ENCODE measurements around the gene ASB10.

ASB10 gene, protein sequence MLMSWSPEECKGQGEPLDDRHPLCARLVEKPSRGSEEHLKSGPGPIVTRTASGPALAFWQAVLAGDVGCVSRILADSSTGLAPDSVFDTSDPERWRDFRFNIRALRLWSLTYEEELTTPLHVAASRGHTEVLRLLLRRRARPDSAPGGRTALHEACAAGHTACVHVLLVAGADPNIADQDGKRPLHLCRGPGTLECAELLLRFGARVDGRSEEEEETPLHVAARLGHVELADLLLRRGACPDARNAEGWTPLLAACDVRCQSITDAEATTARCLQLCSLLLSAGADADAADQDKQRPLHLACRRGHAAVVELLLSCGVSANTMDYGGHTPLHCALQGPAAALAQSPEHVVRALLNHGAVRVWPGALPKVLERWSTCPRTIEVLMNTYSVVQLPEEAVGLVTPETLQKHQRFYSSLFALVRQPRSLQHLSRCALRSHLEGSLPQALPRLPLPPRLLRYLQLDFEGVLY

DNA sequence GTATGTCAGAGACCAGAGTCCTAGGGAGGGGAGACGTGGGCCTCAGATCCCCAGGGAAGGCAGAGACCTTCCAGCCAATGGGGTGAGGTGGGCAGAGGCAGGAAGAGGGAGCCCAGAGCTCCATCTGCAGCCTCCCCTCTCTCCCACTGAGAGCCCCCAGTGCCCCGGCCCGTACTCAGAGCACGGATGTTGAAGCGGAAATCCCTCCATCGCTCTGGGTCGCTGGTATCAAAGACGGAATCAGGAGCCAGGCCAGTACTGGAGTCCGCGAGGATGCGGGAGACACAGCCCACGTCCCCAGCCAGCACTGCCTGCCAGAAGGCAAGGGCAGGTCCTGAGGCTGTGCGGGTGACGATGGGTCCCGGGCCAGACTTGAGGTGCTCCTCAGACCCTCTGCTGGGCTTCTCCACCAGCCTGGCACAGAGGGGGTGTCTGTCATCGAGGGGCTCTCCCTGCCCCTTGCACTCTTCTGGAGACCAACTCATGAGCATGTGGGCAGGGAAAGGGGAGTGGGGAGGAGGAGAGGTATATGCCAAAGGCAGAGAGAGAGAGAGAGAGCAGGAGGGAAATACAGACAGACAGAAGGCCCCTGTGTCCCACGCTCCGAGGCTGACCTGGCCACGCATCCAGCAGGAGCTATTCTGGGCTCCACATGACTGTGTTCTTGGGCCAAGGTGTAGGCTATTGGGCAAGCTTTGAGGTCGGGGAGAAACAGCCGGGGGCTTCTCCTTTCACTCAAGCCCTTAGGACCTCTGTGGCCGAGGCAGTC is at the start of gene ASB10:
ASB10 (minus strand) TSS at position 611 of the 769 bp plus-strand sequence; CDS start at position 491, 120 bp downstream.
- TF ChIP-seq, protein P1, sequence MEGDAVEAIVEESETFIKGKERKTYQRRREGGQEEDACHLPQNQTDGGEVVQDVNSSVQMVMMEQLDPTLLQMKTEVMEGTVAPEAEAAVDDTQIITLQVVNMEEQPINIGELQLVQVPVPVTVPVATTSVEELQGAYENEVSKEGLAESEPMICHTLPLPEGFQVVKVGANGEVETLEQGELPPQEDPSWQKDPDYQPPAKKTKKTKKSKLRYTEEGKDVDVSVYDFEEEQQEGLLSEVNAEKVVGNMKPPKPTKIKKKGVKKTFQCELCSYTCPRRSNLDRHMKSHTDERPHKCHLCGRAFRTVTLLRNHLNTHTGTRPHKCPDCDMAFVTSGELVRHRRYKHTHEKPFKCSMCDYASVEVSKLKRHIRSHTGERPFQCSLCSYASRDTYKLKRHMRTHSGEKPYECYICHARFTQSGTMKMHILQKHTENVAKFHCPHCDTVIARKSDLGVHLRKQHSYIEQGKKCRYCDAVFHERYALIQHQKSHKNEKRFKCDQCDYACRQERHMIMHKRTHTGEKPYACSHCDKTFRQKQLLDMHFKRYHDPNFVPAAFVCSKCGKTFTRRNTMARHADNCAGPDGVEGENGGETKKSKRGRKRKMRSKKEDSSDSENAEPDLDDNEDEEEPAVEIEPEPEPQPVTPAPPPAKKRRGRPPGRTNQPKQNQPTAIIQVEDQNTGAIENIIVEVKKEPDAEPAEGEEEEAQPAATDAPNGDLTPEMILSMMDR (IDR thresholded peaks at IDR 0.05): no peak

DNA sequence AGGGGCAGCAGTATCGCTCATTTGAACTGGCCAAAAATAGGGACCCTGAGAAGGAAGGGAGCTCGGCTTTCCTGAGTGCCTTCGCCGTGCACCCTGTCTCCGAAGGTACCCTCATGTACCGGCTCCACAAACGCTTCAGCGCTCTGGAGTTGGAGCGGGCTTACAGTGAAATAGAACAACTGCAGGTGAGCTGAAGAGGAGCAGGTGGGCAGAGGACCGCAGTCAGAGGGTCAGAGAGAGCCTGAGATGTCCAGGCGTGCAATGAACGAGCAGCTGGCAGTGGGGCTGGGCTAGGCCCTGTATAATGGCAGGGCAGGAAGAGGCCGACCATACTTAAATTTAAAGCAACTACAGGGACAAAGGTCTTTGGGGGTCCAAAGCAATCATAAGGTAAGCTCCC is 49.4 kb upstream of the ASB10 start:
- TF ChIP-seq, protein P1 (IDR thresholded peaks at IDR 0.05): no peak

DNA sequence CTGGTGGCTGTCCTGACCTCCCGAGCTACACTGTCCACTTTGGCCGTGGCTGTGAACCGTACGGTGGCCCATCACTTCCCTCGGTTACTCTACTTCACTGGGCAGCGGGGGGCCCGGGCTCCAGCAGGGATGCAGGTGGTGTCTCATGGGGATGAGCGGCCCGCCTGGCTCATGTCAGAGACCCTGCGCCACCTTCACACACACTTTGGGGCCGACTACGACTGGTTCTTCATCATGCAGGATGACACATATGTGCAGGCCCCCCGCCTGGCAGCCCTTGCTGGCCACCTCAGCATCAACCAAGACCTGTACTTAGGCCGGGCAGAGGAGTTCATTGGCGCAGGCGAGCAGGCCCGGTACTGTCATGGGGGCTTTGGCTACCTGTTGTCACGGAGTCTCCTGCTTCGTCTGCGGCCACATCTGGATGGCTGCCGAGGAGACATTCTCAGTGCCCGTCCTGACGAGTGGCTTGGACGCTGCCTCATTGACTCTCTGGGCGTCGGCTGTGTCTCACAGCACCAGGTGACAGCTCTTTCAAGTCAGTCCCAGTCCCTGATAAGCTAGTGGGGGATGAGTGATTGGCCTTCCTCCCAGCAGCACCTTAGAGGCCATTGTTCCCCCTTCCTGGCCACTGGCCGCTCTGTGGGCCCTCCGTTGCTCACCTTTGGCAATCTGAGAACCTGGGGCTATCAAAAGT is 48.2 kb upstream of the ASB10 start:
- TF ChIP-seq, protein P1 (IDR thresholded peaks at IDR 0.05): no peak

DNA sequence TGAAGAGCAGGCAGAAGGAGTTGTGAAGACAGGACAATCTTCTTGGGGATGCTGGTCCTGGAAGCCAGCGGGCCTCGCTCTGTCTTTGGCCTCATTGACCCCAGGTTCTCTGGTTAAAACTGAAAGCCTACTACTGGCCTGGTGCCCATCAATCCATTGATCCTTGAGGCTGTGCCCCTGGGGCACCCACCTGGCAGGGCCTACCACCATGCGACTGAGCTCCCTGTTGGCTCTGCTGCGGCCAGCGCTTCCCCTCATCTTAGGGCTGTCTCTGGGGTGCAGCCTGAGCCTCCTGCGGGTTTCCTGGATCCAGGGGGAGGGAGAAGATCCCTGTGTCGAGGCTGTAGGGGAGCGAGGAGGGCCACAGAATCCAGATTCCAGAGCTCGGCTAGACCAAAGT is 46.8 kb upstream of the ASB10 start:
- TF ChIP-seq, protein P1 (IDR thresholded peaks at IDR 0.05): no peak

DNA sequence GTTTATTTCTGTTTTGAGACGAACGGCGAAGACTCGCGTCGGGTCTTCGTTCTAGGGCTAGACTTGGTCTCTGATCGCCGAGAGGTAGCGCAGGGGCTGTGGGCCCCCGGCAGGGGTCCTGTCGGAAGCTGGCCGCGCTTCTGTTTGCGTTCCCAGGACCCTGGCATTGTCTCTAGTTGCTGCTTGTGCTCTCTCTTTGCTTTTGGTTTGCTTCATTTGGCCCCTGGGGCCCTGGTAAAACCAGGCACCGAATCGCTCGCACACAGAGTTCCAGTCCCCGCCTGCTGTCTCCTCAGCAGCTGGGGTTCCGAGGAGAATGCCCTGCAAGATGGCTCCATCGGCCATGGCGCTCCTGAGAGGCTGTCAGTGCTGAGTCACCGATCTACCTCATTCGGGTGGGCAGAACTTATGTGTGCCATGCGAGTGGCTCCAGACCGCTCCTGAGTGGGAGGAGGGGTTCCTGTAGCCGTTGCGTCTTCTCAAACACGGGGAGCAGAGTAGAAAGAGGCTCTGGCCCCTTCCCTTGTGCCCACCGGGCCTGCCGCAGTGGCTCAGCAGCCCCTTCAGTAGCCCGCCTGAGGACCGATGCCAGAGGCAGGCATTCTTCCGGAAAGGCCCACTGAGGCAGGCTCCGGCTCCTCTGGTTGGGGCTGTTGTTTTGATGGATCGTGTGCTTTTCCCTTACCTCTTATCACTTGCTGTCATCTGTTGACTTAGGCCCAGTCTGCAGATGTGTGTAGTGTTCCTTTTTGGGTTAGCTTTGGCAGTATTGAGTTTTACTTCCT is 46.1 kb upstream of the ASB10 start:
- TF ChIP-seq, protein P1 (IDR thresholded peaks at IDR 0.05): no peak

DNA sequence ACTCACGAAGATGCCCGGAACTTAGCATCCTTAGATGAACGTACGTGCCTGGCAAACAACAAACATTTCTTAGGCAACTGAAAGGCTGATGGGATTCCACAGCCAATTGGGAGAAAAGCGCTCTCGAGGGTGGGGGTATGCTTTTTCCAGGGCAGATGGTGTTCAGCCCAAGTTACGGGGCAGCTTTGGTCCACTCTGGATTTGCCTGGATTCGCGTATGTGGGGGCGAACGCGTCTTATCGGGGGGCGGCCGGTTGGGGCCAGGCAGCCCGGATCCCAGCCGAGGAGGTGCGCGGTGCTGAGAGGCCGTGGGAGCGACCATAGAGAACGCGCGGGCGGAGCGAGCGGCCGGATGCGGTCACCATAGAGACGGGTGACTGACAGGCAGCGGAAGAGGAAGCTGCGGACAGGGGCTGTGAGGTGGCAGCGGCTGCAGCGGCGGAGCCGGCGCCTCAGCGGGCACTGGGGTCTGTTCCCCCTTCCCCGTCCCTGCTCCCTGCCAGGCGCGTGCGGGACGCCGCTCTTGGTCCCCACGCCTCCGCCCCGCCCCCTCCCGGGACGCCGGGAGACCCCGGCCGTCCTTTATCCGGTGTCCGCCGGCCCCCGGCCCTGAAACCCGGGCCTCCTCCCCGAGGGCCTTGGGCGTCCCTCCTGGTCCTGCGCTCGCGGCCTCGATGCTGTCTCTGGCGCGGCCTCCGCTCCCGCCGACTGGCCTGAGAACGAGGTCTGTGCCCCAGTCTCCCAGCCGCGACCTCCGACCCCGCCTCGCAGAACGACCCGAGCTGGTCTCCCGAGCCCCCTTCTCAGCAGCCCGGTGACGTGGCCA is 45.3 kb upstream of the ASB10 start, which contains the start of gene CHPF2:
CHPF2 (plus strand) TSS at position 393 of the 826 bp plus-strand sequence. CDS start 1,529 bp downstream, outside the sequence.
- TF ChIP-seq, protein P1 (IDR thresholded peaks at IDR 0.05): no peak

Data from LNCAP (cell line).